Esophagus muscularis mucosa (tissue), 4 donors: ENCODE results near the gene LRP1. TPM values are rescaled to one million over a fixed set of nuclear protein-coding genes. Genes with fewer than 3 reads are reported as not detected.
A peak's percentile ranks its signal among the peaks of the same experiment; 100 is the strongest.

Source experiments
- DNase-seq: peaks from one replicate; pipeline ENCODE4 v3.0.0-alpha.2; 2017; ENCODE audit errors: extremely low spot score
- H3K27ac ChIP-seq, 4 donors: fragments of 200-600 bp; sonication (generic); replicated peaks in 1 of 4; 1 replicate in 3 of 4; 2 replicates in 1 of 4; pipeline ENCODE4 v1.5.1; 2016 to 2019; ENCODE audit warnings: mild to moderate bottlenecking in 1 of 4
- H3K27me3 ChIP-seq, 4 donors: fragments of 200-600 bp; sonication (generic); one replicate each; pipeline versions ENCODE4 v1.5.1 to v1.6.0; 2016 to 2019
- H3K36me3 ChIP-seq, 4 donors: fragments of 200-600 bp; sonication (generic); one replicate each; pipeline ENCODE4 v1.5.1; 2016 to 2019
- H3K4me1 ChIP-seq, 4 donors: fragments of 200-600 bp; sonication (generic); one replicate each; pipeline ENCODE4 v1.5.1; 2016 to 2019
- H3K4me3 ChIP-seq, 4 donors: fragments of 200-600 bp; sonication (generic); 1 replicate in 2 of 4; 2 replicates in 2 of 4; pipeline ENCODE4 v1.5.1; 2016 to 2019; ENCODE audit warnings: mild to moderate bottlenecking in 4 of 4, moderate library complexity in 1 of 4
- H3K9me3 ChIP-seq, 4 donors: fragments of 200-600 bp; sonication (generic); 1 replicate in 3 of 4; 2 replicates in 1 of 4; pipeline ENCODE4 v1.5.1; 2016 to 2019
- CTCF ChIP-seq, 3 experiments: fragments of 200-600 bp in 2 of 3; fragments of 450-650 bp in 1 of 3; sonication (generic) in 2 of 3; IDR thresholded peaks; one replicate each; pipeline ENCODE4 v1.5.1; 2017 to 2019; ENCODE audit warnings: antibody characterized with exemption in 3 of 3, mild to moderate bottlenecking in 2 of 3, moderate library complexity in 1 of 3
- EP300 ChIP-seq: sonication (generic); formaldehyde crosslinking; IDR thresholded peaks from one replicate; pipeline ENCODE4 v1.6.1; 2017; ENCODE audit warnings: antibody characterized with exemption
- POLR2A ChIP-seq: fragments of 450-650 bp; IDR thresholded peaks from one replicate; pipeline ENCODE4 v1.6.1; 2017; ENCODE audit warnings: antibody characterized with exemption, moderate library complexity, mild to moderate bottlenecking, low read depth
- POLR2AphosphoS5 ChIP-seq, 2 donors: sonication (generic); formaldehyde crosslinking; IDR thresholded peaks; one replicate each; pipeline ENCODE4 v1.6.1; 2017; ENCODE audit warnings: antibody characterized with exemption in 2 of 2
- WGBS: methylation state at CpG from one replicate; pipeline ENCODE4 v1.1.5; 2018; 5-methylcytosine and 5-hydroxymethylcytosine counted together
- intact Hi-C: fragments of 100-400 bp; cut with DNase I; formaldehyde crosslinking; loops from one replicate; pipeline ENCODE4 v1.15.1; 2023
- total RNA-seq, 4 donors: library from RNA; depleted of rRNA; stranded (reverse); fragments of >200 nt; gene quantifications; one replicate each; pipeline versions ENCODE4 v1.1.0 to v1.2.1, GENCODE V29; 2016

LRP1 gene
- total RNA-seq, 4 donors from 2014 or later = 203 to 338 (median 250) TPM

- Histone ChIP-seq H3K9me3 (no peaks in the 10 kb centered on the region), H3K4me1 (peaks cover 47 to 77% (median 67%) of the 10 kb centered on the region in 4 donors), H3K27me3 (no peaks in the 10 kb centered on the region), H3K36me3 (peaks cover 28 to 55% (median 53%) of the 10 kb centered on the region in 4 donors), H3K4me3 (peak overlapping the region; percentile 88 to 96 (median 92)), H3K27ac (peak overlapping the region; percentile 99 to 100 (median 100))
- intact Hi-C loops = loop anchor here (10.0 kb wide), 1 partner anchor 457 kb away; the partner anchor contains the start of gene BAZ2A
- TF ChIP-seq POLR2A (no peak), POLR2AphosphoS5 (IDR thresholded peaks at IDR 0.05) (no peak), CTCF (IDR thresholded peaks at IDR 0.05) (no peak), EP300 (no peak)
- DNase-seq = no peak
- WGBS = 64% methylated on average over 20 of the region's 25 CpGs
These were observed 36.4 kb upstream of the LRP1 start for GRCh38 chr12:57091638-57092528.

- H3K27me3 ChIP-seq = no peaks in the 10 kb centered on the region
- intact Hi-C loops = loop anchor here (10.0 kb wide), 1 partner anchor 458 kb away; the partner anchor contains the start of gene BAZ2A
- TF ChIP-seq EP300 (no peak), POLR2A (no peak), POLR2AphosphoS5 (IDR thresholded peaks at IDR 0.05) (no peak), CTCF (IDR thresholded peaks at IDR 0.05) (no peak)
- H3K36me3 ChIP-seq = peaks cover 34 to 61% (median 59%) of the 10 kb centered on the region in 4 donors
- H3K4me1 ChIP-seq = peaks cover 47 to 77% (median 65%) of the 10 kb centered on the region in 4 donors
- no peaks in the 10 kb centered on the region for H3K9me3 ChIP-seq
- WGBS = 41% methylated on average over 3 of the region's 5 CpGs
- DNase-seq = no peak
- peak overlapping the region in 1 of 4 donors; percentile 3 for H3K4me3 ChIP-seq
- H3K27ac ChIP-seq = peak overlapping the region; percentile 99 to 100 (median 100)
These were observed 35.8 kb upstream of the LRP1 start for GRCh38 chr12:57092529-57092862.

GRCh38 chr12:57092876-57093414 lies 35.3 kb upstream of the LRP1 start:
- H3K9me3 ChIP-seq = no peaks in the 10 kb centered on the region
- peak overlapping the region in 1 of 4 donors; percentile 12 for H3K4me3 ChIP-seq
- peak overlapping the region; percentile 99 to 100 (median 100) for H3K27ac ChIP-seq
- intact Hi-C loops = loop anchor here (10.0 kb wide), 1 partner anchor 458 kb away; the partner anchor contains the start of gene BAZ2A
- no peaks in the 10 kb centered on the region for H3K27me3 ChIP-seq
- TF ChIP-seq POLR2AphosphoS5 (IDR thresholded peaks at IDR 0.05) = no peak
- no peak for TF ChIP-seq CTCF (IDR thresholded peaks at IDR 0.05)
- TF ChIP-seq POLR2A = no peak
- TF ChIP-seq EP300 = no peak
- DNase-seq = no peak
- WGBS = 44% methylated on average over 2 of the region's 4 CpGs
- H3K36me3 ChIP-seq = peaks cover 35 to 66% (median 64%) of the 10 kb centered on the region in 4 donors
- peaks cover 46 to 73% (median 61%) of the 10 kb centered on the region in 4 donors for H3K4me1 ChIP-seq

GRCh38 chr12:57093415-57094207 lies 34.7 kb upstream of the LRP1 start:
- Histone ChIP-seq H3K4me1 (peaks cover 42 to 67% (median 57%) of the 10 kb centered on the region in 4 donors), H3K9me3 (no peaks in the 10 kb centered on the region), H3K27me3 (no peaks in the 10 kb centered on the region), H3K27ac (peak overlapping the region; percentile 99 to 100 (median 100)), H3K36me3 (peaks cover 42 to 73% (median 70%) of the 10 kb centered on the region in 4 donors), H3K4me3 (peak overlapping the region; percentile 1 to 22 (median 10))
- intact Hi-C loops = loop anchor here (10.0 kb wide), 1 partner anchor 459 kb away; the partner anchor contains the start of gene BAZ2A
- TF ChIP-seq EP300 (no peak), POLR2AphosphoS5 (IDR thresholded peaks at IDR 0.05) (peak in 1 of 2 donors; percentile 65), CTCF (IDR thresholded peaks at IDR 0.05) (peak; percentile 36 to 58 (median 50)), POLR2A (no peak)
- DNase-seq = peak; percentile 96
- 26% methylated on average over 9 of the region's 24 CpGs for whole genome bisulfite sequencing
